PC-3 (cell line): ENCODE results near the gene NUDT1. TPM values are rescaled to one million over a fixed set of nuclear protein-coding genes. Genes with fewer than 3 reads are reported as not detected.

Experiments
- ATAC-seq: fragments of 200-7000 bp; cut with Tn5 transposase; 2 replicates; pipeline ENCODE4 v1.9.1; 2020; ENCODE audit warnings: mild to moderate bottlenecking, moderate library complexity
- BruUV-seq: library from RNA; stranded (reverse); fragments of 400-500 nt; replicated peaks from 2 replicates; lab custom pipeline; 2021; lab: Mats Ljungman, UMichigan
- CTCF ChIA-PET: fragments of 300-600 bp; sonication (Branson Sonifier 250); formaldehyde crosslinking; loops from one replicate; lab custom pipeline; 2022; ENCODE audit warnings: antibody characterized with exemption; lab: Charles Lee
- POLR2A ChIA-PET: fragments of 300-600 bp; sonication (Branson Sonifier 250); formaldehyde crosslinking; loops from one replicate; lab custom pipeline; 2022; ENCODE audit warnings: antibody characterized with exemption; ENCODE audit not compliant: unreplicated experiment; lab: Charles Lee
- DNase-seq: peaks from one replicate; pipeline ENCODE4 v3.0.0-alpha.2; 2015
- H2AFZ ChIP-seq: fragments of 300-600 bp; sonication (generic); 2 replicates; pipeline ENCODE4 v1.6.0; 2016; ENCODE audit warnings: antibody characterized with exemption, low read length
- H3F3A ChIP-seq: fragments of 300-600 bp; sonication (generic); one replicate; pipeline ENCODE4 v1.6.0; 2017; ENCODE audit warnings: antibody characterized with exemption, low read length, control low read depth, mild to moderate bottlenecking; ENCODE audit not compliant: unreplicated experiment
- H3K27ac ChIP-seq: fragments of 300-600 bp; sonication (generic); 2 replicates; pipeline ENCODE4 v1.5.1; 2016; ENCODE audit warnings: mild to moderate bottlenecking, low read length
- H3K27me3 ChIP-seq: fragments of 300-600 bp; sonication (generic); 2 replicates; pipeline ENCODE4 v1.6.1; 2016; ENCODE audit warnings: low read length, mixed read lengths
- H3K36me3 ChIP-seq: fragments of 300-600 bp; sonication (generic); 2 replicates; pipeline ENCODE4 v1.6.1; 2016; ENCODE audit warnings: low read depth, mixed run types, low read length, mixed read lengths
- H3K4me1 ChIP-seq: fragments of 300-600 bp; sonication (generic); 2 replicates; pipeline ENCODE4 v1.5.1; 2016; ENCODE audit warnings: low read length; ENCODE audit not compliant: insufficient read depth
- H3K4me2 ChIP-seq: fragments of 300-600 bp; sonication (generic); 2 replicates; pipeline ENCODE4 v1.6.0; 2016; ENCODE audit warnings: low read length
- H3K4me3 ChIP-seq: fragments of 300-600 bp; sonication (generic); 2 replicates; pipeline ENCODE4 v1.5.1; 2016; ENCODE audit warnings: mild to moderate bottlenecking, low read length, mixed read lengths
- H3K79me2 ChIP-seq: fragments of 300-600 bp; sonication (generic); 2 replicates; pipeline ENCODE4 v1.6.1; 2017; ENCODE audit warnings: low read length, mixed read lengths
- H3K9ac ChIP-seq: fragments of 300-600 bp; sonication (generic); 2 replicates; pipeline ENCODE4 v1.6.0; 2016; ENCODE audit warnings: mild to moderate bottlenecking, low read length
- H3K9me2 ChIP-seq: fragments of 300-600 bp; sonication (generic); replicated peaks from 2 replicates; pipeline ENCODE4 v1.6.1; 2016; ENCODE audit warnings: mixed run types, low read length, mixed read lengths
- H3K9me3 ChIP-seq: fragments of 300-600 bp; sonication (generic); 2 replicates; pipeline ENCODE4 v1.6.1; 2016; ENCODE audit warnings: low read length, mixed read lengths
- H4K20me1 ChIP-seq: fragments of 300-600 bp; sonication (generic); 2 replicates; pipeline ENCODE4 v1.6.1; 2016; ENCODE audit warnings: low read length, mixed read lengths
- EZH2 ChIP-seq: fragments of 300-600 bp; sonication (generic); IDR thresholded peaks from one replicate; pipeline ENCODE4 v1.6.1; 2017; ENCODE audit warnings: antibody characterized with exemption, mild to moderate bottlenecking, low read length; ENCODE audit not compliant: unreplicated experiment
- EZH2phosphoT487 ChIP-seq: fragments of 300-600 bp; sonication (generic); IDR thresholded peaks from 2 replicates; pipeline ENCODE4 v1.6.1; 2018; ENCODE audit warnings: mild to moderate bottlenecking, antibody characterized with exemption, low read length, borderline replicate concordance
- intact Hi-C: fragments of 100-400 bp; cut with micrococcal nuclease; formaldehyde crosslinking; loops from 2 replicates; pipeline ENCODE4 v1.9.0; 2023
- total RNA-seq: library from RNA; depleted of rRNA; stranded (reverse); fragments of >200 nt; gene quantifications from 2 replicates; pipeline ENCODE4 v1.2.3, GENCODE V29; 2014
- TF ChIP-seq, protein P1 (sequence below): fragments of 300-600 bp; sonication (generic); conservative IDR thresholded peaks from 2 replicates; pipeline ENCODE4 v1.5.1; 2017; ENCODE audit warnings: antibody characterized with exemption, low read depth, mild to moderate bottlenecking, low read length

The NUDT1 gene
- total RNA-seq, 1 experiment from 2014 or later: 59.3 TPM

DNA sequence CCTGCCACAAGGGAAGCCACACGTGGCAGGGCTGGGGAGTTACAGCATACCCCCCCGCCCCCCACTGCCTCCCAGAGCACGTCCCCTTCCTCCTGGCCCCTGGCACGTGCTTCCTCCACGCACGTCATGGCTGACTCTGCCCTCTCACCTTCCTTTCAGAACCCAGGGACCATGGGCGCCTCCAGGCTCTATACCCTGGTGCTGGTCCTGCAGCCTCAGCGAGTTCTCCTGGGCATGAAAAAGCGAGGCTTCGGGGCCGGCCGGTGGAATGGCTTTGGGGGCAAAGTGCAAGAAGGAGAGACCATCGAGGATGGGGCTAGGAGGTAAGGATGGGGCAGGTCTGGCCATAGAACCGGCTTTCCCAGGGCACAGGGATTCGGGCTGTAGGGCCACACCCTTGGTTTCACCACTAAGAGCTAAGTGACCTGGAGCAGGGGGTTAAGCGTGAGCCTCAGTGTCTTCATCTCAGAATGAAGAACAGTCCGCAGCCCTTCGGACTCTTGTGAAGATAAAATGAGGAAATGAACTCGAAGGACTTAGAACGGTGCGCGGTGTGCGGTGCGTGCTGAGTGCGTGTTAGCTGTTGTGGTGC, 2.5 kb downstream of the NUDT1 start:
- H3K27ac ChIP-seq: no peak overlapping the region
- no peaks in the 10 kb centered on the region for H3K9me2 ChIP-seq
- no peaks in the 10 kb centered on the region for H3K27me3 ChIP-seq
- DNase-seq: no peak
- no TSS peak for BruUV-seq
- H2AFZ ChIP-seq: no peak overlapping the region
- no peaks in the 10 kb centered on the region for H3K9me3 ChIP-seq
- no peaks in the 10 kb centered on the region for H4K20me1 ChIP-seq
- H3F3A ChIP-seq: no peaks in the 10 kb centered on the region
- ATAC-seq: no peak
- ChIA-PET POLR2A (no interaction called here), CTCF (no interaction called here)
- intact Hi-C loops: no loop called here
- no peak overlapping the region for H3K4me3 ChIP-seq
- H3K36me3 ChIP-seq: peaks cover 3% of the 10 kb centered on the region
- no peak overlapping the region for H3K4me2 ChIP-seq
- H3K4me1 ChIP-seq: peaks cover 31% of the 10 kb centered on the region
- TF ChIP-seq EZH2: no peak
- no peak overlapping the region for H3K9ac ChIP-seq
- H3K79me2 ChIP-seq: peaks cover 33% of the 10 kb centered on the region

DNA sequence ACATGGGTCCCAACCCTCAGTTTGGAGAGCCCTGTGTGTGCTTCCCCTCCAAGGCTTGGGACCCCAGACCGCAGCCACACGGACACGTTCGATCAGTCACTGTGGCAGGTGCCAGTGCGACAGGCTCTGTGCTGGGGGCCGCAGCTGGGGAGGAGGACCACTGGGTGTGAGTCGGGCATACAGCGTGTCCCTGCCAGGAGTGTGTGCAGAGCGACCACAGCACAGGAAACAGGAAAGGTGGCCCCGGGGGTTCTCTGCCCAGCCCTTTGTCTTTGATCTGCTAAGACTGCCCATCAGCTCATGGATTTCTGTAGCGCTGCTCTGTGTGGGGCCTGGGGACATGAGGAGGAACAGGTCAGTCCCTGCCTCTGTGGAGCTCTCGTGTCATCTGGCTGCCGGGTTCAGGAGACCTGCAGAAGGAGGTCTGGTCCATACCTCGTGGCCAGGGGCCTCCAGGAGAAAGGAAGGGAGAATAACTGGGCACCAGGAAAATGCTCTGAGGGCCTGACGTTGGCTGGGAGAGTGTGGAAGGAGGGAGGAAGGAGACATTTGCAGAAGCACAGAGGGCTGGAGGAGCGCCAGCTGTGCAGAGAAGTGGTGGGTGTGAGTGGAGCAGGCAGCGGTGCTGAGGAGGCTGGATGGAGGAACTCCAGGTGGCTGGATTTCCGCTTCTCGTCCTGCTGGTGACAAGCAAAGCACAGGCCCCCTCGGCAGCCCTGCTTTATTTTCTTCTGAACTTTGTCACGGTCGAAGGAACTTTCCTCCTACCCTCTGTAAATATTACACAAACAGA, 4.1 kb downstream of the NUDT1 start:
- Histone ChIP-seq H3K27ac (no peak overlapping the region), H3K9ac (no peak overlapping the region), H3K9me2 (no peaks in the 10 kb centered on the region), H3K9me3 (no peaks in the 10 kb centered on the region), H2AFZ (no peak overlapping the region), H3K79me2 (peaks cover 19% of the 10 kb centered on the region), H3K27me3 (no peaks in the 10 kb centered on the region), H4K20me1 (no peaks in the 10 kb centered on the region), H3K4me3 (no peak overlapping the region), H3F3A (no peaks in the 10 kb centered on the region), H3K36me3 (no peaks in the 10 kb centered on the region), H3K4me1 (peaks cover 31% of the 10 kb centered on the region), H3K4me2 (no peak overlapping the region)
- ATAC-seq (no peak), DNase-seq (no peak)
- intact Hi-C loops: no loop called here
- ChIA-PET POLR2A (no interaction called here), CTCF (interaction anchor here (1.0 kb wide), 1 partner anchor 102 kb away, joined by 6 read pairs; no protein-coding TSS in a partner anchor)
- BruUV-seq: no TSS peak
- no peak for TF ChIP-seq EZH2phosphoT487
- no peak for TF ChIP-seq EZH2
- TF ChIP-seq, protein P1, sequence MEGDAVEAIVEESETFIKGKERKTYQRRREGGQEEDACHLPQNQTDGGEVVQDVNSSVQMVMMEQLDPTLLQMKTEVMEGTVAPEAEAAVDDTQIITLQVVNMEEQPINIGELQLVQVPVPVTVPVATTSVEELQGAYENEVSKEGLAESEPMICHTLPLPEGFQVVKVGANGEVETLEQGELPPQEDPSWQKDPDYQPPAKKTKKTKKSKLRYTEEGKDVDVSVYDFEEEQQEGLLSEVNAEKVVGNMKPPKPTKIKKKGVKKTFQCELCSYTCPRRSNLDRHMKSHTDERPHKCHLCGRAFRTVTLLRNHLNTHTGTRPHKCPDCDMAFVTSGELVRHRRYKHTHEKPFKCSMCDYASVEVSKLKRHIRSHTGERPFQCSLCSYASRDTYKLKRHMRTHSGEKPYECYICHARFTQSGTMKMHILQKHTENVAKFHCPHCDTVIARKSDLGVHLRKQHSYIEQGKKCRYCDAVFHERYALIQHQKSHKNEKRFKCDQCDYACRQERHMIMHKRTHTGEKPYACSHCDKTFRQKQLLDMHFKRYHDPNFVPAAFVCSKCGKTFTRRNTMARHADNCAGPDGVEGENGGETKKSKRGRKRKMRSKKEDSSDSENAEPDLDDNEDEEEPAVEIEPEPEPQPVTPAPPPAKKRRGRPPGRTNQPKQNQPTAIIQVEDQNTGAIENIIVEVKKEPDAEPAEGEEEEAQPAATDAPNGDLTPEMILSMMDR: no peak

- no peak overlapping the region for H3K9ac ChIP-seq
- H3K9me3 ChIP-seq: no peaks in the 10 kb centered on the region
- peaks cover 30% of the 10 kb centered on the region for H3K4me1 ChIP-seq
- H3K36me3 ChIP-seq: no peaks in the 10 kb centered on the region; the same call in 1 of the 2 replicates
- no peaks in the 10 kb centered on the region for H4K20me1 ChIP-seq
- no peak for TF ChIP-seq EZH2phosphoT487
- TF ChIP-seq, protein P1: peak; percentile 77
- ChIA-PET POLR2A (no interaction called here), CTCF (no interaction called here)
- intact Hi-C loops: no loop called here
- BruUV-seq: no TSS peak
- H3F3A ChIP-seq: no peaks in the 10 kb centered on the region
- no peak overlapping the region for H3K27ac ChIP-seq
- H3K4me3 ChIP-seq: no peak overlapping the region
- ATAC-seq (no peak), DNase-seq (peak; percentile 38)
- H3K4me2 ChIP-seq: no peak overlapping the region
- H3K79me2 ChIP-seq: peaks cover 10% of the 10 kb centered on the region; the same call in 1 of the 2 replicates
- H2AFZ ChIP-seq: no peak overlapping the region
- H3K27me3 ChIP-seq: no peaks in the 10 kb centered on the region
- no peaks in the 10 kb centered on the region for H3K9me2 ChIP-seq
Observed at GRCh38 chr7:2247141-2247995, 5.3 kb downstream of the NUDT1 start.
